ENCODE results near the gene PPP4C. TPM values are rescaled to one million over a fixed set of nuclear protein-coding genes. Genes with fewer than 3 reads are reported as not detected.
A peak's percentile ranks its signal among the peaks of the same experiment; 100 is the strongest.

PPP4C gene
- polyA plus RNA-seq, 1 donor from 2014 or later = 173 TPM

- no peaks in the 10 kb centered on the region for H4K20me1 ChIP-seq (ENCODE audit: insufficient read depth)
- H3K27ac ChIP-seq (ENCODE audit: low read length) = peak overlapping the region; percentile 55
- H3K9ac ChIP-seq (ENCODE audit: low read length) = peak overlapping the region; percentile 85
- H3K4me2 ChIP-seq (ENCODE audit: low read length) = peak overlapping the region; percentile 80
- TF ChIP-seq SMC3 (conservative IDR thresholded peaks at IDR 0.05; ENCODE audit: poor library complexity) (no peak), CTCF (IDR thresholded peaks at IDR 0.05; ENCODE audit: poor library complexity, severe bottlenecking) (no peak), POLR2AphosphoS5 (IDR thresholded peaks at IDR 0.05) (no peak), EZH2 (IDR thresholded peaks at IDR 0.05; ENCODE audit: borderline replicate concordance, insufficient read depth, low read length, poor library complexity, severe bottlenecking) (no peak), TAF1 (IDR thresholded peaks at IDR 0.05; ENCODE audit: low read depth) (no peak)
- H3K27me3 ChIP-seq (ENCODE audit: insufficient read depth, low read depth, low read length) = no peaks in the 10 kb centered on the region
- H3F3A ChIP-seq (ENCODE audit: insufficient read depth, low read length, poor library complexity, severe bottlenecking) = no peaks in the 10 kb centered on the region
- H3K36me3 ChIP-seq (ENCODE audit: insufficient read depth, low read length) = no peaks in the 10 kb centered on the region
- H3K9me3 ChIP-seq (ENCODE audit: low read length) = no peaks in the 10 kb centered on the region
- H2AFZ ChIP-seq (ENCODE audit: low read depth, low read length) = peak overlapping the region; percentile 75
- peak overlapping the region; percentile 90 for H3K4me3 ChIP-seq (ENCODE audit: low read length)
- H3K79me2 ChIP-seq (replicated peaks; ENCODE audit: insufficient read depth, low read length) = no peaks in the 10 kb centered on the region
- H3K9me2 ChIP-seq (ENCODE audit: insufficient read depth, low read length) = no peaks in the 10 kb centered on the region
Observed at GRCh38 chr16:30121741-30122571, 46.2 kb downstream of the PPP4C start.

GRCh38 chr16:30122604-30123160, 46.9 kb downstream of the PPP4C start:
- Histone ChIP-seq H2AFZ (ENCODE audit: low read depth, low read length) (peak overlapping the region; percentile 75), H3K27ac (ENCODE audit: low read length) (peak overlapping the region; percentile 55)

More at GRCh38 chr16:30122604-30123160, 46.9 kb downstream of the PPP4C start:
- H4K20me1 ChIP-seq (ENCODE audit: insufficient read depth) = no peaks in the 10 kb centered on the region
- no peaks in the 10 kb centered on the region for H3K79me2 ChIP-seq (replicated peaks; ENCODE audit: insufficient read depth, low read length)
- H3K4me2 ChIP-seq (ENCODE audit: low read length) = peak overlapping the region; percentile 80
- TF ChIP-seq REST (IDR thresholded peaks at IDR 0.05; ENCODE audit: borderline replicate concordance) (peak; percentile 8), TAF1 (IDR thresholded peaks at IDR 0.05; ENCODE audit: low read depth) (no peak), CTCF (IDR thresholded peaks at IDR 0.05; ENCODE audit: poor library complexity, severe bottlenecking) (no peak), MXI1 (conservative IDR thresholded peaks at IDR 0.05; ENCODE audit: poor library complexity, severe bottlenecking) (peak; percentile 16), POLR2AphosphoS5 (IDR thresholded peaks at IDR 0.05) (peak; percentile 7)
- no peaks in the 10 kb centered on the region for H3K36me3 ChIP-seq (ENCODE audit: insufficient read depth, low read length)
- no peaks in the 10 kb centered on the region for H3K9me3 ChIP-seq (ENCODE audit: low read length)
- H3K27me3 ChIP-seq (ENCODE audit: insufficient read depth, low read depth, low read length) = no peaks in the 10 kb centered on the region
- no peaks in the 10 kb centered on the region for H3F3A ChIP-seq (ENCODE audit: insufficient read depth, low read length, poor library complexity, severe bottlenecking)
- peak overlapping the region; percentile 90 for H3K4me3 ChIP-seq (ENCODE audit: low read length)
- peak overlapping the region; percentile 85 for H3K9ac ChIP-seq (ENCODE audit: low read length)
- H3K9me2 ChIP-seq (ENCODE audit: insufficient read depth, low read length) = no peaks in the 10 kb centered on the region

All from neural cell (in vitro differentiated cells).